ENCODE measurements around the gene LRTM2. TPM values are rescaled to one million over a fixed set of nuclear protein-coding genes. Genes with fewer than 3 reads are reported as not detected.

LRTM2 gene
- total RNA-seq, 2 donors from 2014 or later: not detected

- Histone ChIP-seq H3K9me3 (no peaks in the 10 kb centered on the region), H3K27me3 (replicated peaks; ENCODE audit: insufficient read depth) (no peaks in the 10 kb centered on the region), H3K36me3 (no peaks in the 10 kb centered on the region), H3K27ac (no peak overlapping the region), H3K4me1 (replicated peaks) (no peaks in the 10 kb centered on the region), H3K4me3 (no peak overlapping the region)
- intact Hi-C loops (cut with DNase I): no loop called here
- TF ChIP-seq POLR2AphosphoS5 (IDR thresholded peaks at IDR 0.05) (no peak), POLR2A (IDR thresholded peaks at IDR 0.05) (no peak)
- TF ChIP-seq, protein P1, sequence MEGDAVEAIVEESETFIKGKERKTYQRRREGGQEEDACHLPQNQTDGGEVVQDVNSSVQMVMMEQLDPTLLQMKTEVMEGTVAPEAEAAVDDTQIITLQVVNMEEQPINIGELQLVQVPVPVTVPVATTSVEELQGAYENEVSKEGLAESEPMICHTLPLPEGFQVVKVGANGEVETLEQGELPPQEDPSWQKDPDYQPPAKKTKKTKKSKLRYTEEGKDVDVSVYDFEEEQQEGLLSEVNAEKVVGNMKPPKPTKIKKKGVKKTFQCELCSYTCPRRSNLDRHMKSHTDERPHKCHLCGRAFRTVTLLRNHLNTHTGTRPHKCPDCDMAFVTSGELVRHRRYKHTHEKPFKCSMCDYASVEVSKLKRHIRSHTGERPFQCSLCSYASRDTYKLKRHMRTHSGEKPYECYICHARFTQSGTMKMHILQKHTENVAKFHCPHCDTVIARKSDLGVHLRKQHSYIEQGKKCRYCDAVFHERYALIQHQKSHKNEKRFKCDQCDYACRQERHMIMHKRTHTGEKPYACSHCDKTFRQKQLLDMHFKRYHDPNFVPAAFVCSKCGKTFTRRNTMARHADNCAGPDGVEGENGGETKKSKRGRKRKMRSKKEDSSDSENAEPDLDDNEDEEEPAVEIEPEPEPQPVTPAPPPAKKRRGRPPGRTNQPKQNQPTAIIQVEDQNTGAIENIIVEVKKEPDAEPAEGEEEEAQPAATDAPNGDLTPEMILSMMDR (IDR thresholded peaks at IDR 0.05): no peak
- 84% methylated on average over 8 of the region's 8 CpGs for WGBS
- no peak for DNase-seq (ENCODE audit: low spot score)
These were observed 60.9 kb downstream of the LRTM2 start for GRCh38 chr12:1881301-1881700.

DNA sequence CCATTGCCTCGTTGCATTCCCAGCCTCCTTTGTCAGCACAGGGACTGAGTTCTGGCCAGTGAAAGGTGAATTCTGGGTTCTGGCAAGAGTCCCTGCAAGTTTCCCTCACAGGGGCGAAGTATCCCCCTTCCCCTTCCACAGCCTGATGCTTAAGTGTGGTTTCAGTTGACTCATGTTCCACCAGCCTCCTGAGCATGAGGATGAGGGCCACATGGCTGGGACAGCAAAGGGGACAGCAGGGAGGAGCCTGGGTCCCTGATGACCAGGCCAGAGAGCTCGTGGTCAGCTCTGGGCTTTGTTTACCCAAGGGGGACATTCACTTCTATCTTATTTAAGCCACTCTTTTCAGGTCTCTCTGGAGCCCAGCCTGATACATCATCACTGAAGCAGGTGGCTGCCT, 61.6 kb downstream of the LRTM2 start:
- intact Hi-C loops (cut with DNase I): no loop called here
- TF ChIP-seq POLR2A (IDR thresholded peaks at IDR 0.05): no peak
- TF ChIP-seq, protein P1 (IDR thresholded peaks at IDR 0.05): no peak
- TF ChIP-seq POLR2AphosphoS5 (IDR thresholded peaks at IDR 0.05): no peak
- WGBS: 47% methylated on average over 3 of the region's 3 CpGs
- Histone ChIP-seq H3K9me3 (no peaks in the 10 kb centered on the region), H3K4me3 (no peak overlapping the region), H3K4me1 (replicated peaks) (no peaks in the 10 kb centered on the region), H3K36me3 (no peaks in the 10 kb centered on the region), H3K27ac (no peak overlapping the region), H3K27me3 (replicated peaks; ENCODE audit: insufficient read depth) (no peaks in the 10 kb centered on the region)
- DNase-seq (ENCODE audit: low spot score): no peak

DNA sequence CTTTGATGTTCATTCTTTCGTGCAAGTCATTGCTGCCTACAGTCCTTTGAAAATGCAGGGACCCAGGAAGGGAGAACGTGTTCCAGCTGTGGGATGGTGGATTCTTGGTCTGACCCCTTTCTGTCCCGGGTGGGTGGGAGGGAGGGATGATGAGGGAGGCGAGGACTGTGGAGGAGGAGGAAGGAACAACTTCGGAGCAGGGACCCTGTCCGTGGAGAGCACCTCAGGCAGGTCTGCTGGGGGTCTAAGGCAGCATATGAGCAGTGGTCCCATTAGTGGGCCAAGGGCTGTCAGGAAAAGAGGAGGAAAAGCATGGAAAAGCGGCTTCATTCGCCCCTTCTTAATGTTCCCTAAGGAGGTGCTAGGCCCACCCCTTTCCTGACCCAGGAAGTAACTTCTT, 62.0 kb downstream of the LRTM2 start:
- H3K27me3 ChIP-seq (replicated peaks; ENCODE audit: insufficient read depth): no peaks in the 10 kb centered on the region
- 83% methylated on average over 8 of the region's 8 CpGs for WGBS
- DNase-seq (ENCODE audit: low spot score): no peak
- intact Hi-C loops (cut with DNase I): no loop called here
- TF ChIP-seq, protein P1 (IDR thresholded peaks at IDR 0.05): no peak
- TF ChIP-seq POLR2A (IDR thresholded peaks at IDR 0.05): no peak
- TF ChIP-seq POLR2AphosphoS5 (IDR thresholded peaks at IDR 0.05): no peak
- no peaks in the 10 kb centered on the region for H3K36me3 ChIP-seq
- no peak overlapping the region for H3K27ac ChIP-seq
- H3K4me1 ChIP-seq (replicated peaks): no peaks in the 10 kb centered on the region
- no peak overlapping the region for H3K4me3 ChIP-seq
- H3K9me3 ChIP-seq: no peaks in the 10 kb centered on the region

DNA sequence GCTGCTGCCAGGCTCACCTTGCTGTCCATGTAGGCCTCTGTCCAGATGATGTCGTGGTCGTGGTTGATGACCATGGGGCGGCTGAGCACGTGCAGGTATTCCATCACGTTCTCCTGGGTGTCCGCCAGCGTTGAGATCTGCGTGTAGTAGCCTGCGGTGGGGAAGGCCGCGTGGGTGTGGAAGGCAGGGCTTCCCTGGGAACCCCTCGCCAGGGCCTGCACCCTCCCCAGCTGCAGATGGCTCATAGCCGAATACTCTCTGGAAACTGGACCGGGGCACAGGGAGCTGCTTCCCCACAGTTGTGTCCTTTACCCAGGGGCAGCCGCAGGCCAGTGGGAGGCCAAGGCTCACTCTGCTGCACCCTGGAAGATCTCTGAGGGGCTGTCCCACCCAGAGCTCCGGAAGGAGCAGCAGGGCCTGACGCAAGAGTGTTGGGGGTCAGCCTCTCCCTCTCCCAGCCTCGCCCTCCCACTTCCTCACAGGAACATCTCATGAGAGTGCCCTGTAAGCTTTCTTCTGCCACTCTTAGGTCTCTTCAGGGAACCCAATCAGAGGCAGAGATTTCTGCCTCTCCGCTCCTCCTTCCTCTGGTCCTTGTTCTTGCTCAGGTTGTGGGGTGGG, 62.6 kb downstream of the LRTM2 start:
- no peak for TF ChIP-seq POLR2A (IDR thresholded peaks at IDR 0.05)
- TF ChIP-seq POLR2AphosphoS5 (IDR thresholded peaks at IDR 0.05): no peak
- TF ChIP-seq, protein P1 (IDR thresholded peaks at IDR 0.05): no peak
- no peak for DNase-seq (ENCODE audit: low spot score)
- Histone ChIP-seq H3K36me3 (no peaks in the 10 kb centered on the region), H3K9me3 (no peaks in the 10 kb centered on the region), H3K4me1 (replicated peaks) (no peaks in the 10 kb centered on the region), H3K27me3 (replicated peaks; ENCODE audit: insufficient read depth) (no peaks in the 10 kb centered on the region), H3K4me3 (no peak overlapping the region), H3K27ac (no peak overlapping the region)
- whole genome bisulfite sequencing: 85% methylated on average over 7 of the region's 19 CpGs
- intact Hi-C loops (cut with DNase I): no loop called here

DNA sequence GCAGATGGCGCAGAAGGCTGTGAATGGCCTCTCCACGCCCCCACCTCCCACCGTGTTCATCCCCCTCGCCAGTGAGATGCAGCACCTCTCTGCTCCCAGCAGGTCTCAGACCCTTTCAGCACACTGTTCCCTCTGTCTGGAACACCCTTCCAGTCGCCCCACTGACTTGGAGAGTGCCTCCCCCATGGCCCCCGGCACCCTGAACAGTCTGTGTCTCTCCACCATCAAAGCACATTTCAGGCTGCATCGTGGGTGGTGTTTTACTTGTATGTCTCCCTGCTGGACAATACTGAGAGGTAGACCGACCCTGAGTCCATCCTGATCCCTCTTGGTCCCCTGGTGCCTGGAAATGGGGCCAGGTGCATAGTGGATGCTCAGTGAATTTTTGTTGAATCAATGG, 63.1 kb downstream of the LRTM2 start:
- no peak for DNase-seq (ENCODE audit: low spot score)
- H3K4me1 ChIP-seq (replicated peaks): no peaks in the 10 kb centered on the region
- H3K27ac ChIP-seq: no peak overlapping the region
- no peaks in the 10 kb centered on the region for H3K36me3 ChIP-seq
- no peaks in the 10 kb centered on the region for H3K9me3 ChIP-seq
- H3K27me3 ChIP-seq (replicated peaks; ENCODE audit: insufficient read depth): no peaks in the 10 kb centered on the region
- no peak for TF ChIP-seq POLR2AphosphoS5 (IDR thresholded peaks at IDR 0.05)
- no peak for TF ChIP-seq POLR2A (IDR thresholded peaks at IDR 0.05)
- TF ChIP-seq, protein P1 (IDR thresholded peaks at IDR 0.05): no peak
- intact Hi-C loops (cut with DNase I): no loop called here
- WGBS: 91% methylated on average over 8 of the region's 8 CpGs
- no peak overlapping the region for H3K4me3 ChIP-seq
